Activated naive CD4-positive, alpha-beta T cell treated with anti-CD3 and anti-CD28 coated beads, Interleukin-2, amount 10 ng/mL, durations not matched to agents 7 days and 5 days (primary cell): ENCODE measurements around the gene IPPK.
A peak's percentile ranks its signal among the peaks of the same experiment; 100 is the strongest.

ENCODE experiments used
- CTCF ChIA-PET: fragments of 350-600 bp; sonication (Branson Sonifier 250); formaldehyde crosslinking; loops from one replicate; lab custom pipeline; 2021; ENCODE audit warnings: antibody characterized with exemption; lab: Charles Lee
- DNase-seq: peaks from one replicate; pipeline ENCODE4 v3.0.0-alpha.2; 2020
- H3K27ac Mint-ChIP-seq: one replicate; pipeline ENCODE4 v1.8.0; 2021; ENCODE audit warnings: mild to moderate bottlenecking, moderate library complexity, mixed read lengths
- H3K27me3 Mint-ChIP-seq: one replicate; pipeline ENCODE4 v1.8.0; 2021; ENCODE audit warnings: mild to moderate bottlenecking, mixed read lengths
- H3K36me3 Mint-ChIP-seq: one replicate; pipeline ENCODE4 v1.8.0; 2021; ENCODE audit warnings: mixed read lengths
- H3K4me1 Mint-ChIP-seq: one replicate; pipeline ENCODE4 v1.8.0; 2021; ENCODE audit warnings: mixed read lengths
- H3K4me3 Mint-ChIP-seq: one replicate; pipeline ENCODE4 v1.8.0; 2021; ENCODE audit warnings: mild to moderate bottlenecking, moderate library complexity, mixed read lengths
- H3K9me3 Mint-ChIP-seq: one replicate; pipeline ENCODE4 v1.8.0; 2021; ENCODE audit warnings: mixed read lengths

The IPPK gene

GRCh38 chr9:92642564-92642963 lies 27.4 kb downstream of the IPPK start:
- H3K27ac Mint-ChIP-seq = no peak overlapping the region
- no peaks in the 10 kb centered on the region for H3K9me3 Mint-ChIP-seq
- DNase-seq = no peak
- H3K4me1 Mint-ChIP-seq = no peaks in the 10 kb centered on the region
- CTCF ChIA-PET = no interaction called here
- peaks cover 46% of the 10 kb centered on the region for H3K36me3 Mint-ChIP-seq
- H3K27me3 Mint-ChIP-seq = no peaks in the 10 kb centered on the region
- H3K4me3 Mint-ChIP-seq = no peak overlapping the region

- no peaks in the 10 kb centered on the region for H3K27me3 Mint-ChIP-seq
- CTCF ChIA-PET = no interaction called here
- no peak overlapping the region for H3K4me3 Mint-ChIP-seq
Measured at GRCh38 chr9:92642041-92642451, 27.9 kb downstream of the IPPK start.

DNA sequence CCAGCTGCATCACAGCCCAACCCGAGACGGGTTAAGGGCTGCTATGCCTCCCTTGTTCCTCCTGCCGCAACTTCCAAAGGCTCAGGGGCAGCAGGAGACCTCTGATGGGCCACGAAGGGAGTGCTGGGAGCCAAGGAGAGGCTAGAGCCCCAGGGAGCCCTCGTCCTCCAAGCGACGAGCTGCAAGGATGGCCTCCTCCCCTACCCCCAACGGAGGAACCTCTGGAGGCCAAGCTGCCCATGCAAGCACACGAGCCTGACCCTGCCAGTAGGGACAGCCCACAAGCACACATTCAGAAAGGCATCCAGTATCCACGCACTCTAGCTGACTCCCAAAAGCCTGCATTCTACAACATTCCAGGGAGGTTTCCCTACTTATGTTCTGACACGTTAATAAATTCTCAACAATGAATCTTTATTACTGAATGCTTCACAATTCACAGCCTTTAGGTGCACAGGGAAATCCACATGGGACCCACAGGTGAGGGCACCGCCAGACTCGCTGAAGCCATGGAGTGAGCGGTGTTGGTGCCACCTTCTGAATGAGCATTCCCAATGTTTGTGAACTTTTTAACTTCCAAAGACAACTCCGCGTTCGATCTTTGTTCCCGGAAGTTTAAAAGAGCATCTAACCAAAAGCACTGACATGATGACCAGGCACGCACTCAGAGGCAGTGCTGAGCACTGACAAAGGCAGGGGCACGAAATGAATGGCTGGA lies 28.7 kb downstream of the IPPK start:
- Mint-ChIP-seq H3K9me3 (no peaks in the 10 kb centered on the region), H3K27ac (no peak overlapping the region), H3K4me3 (no peak overlapping the region), H3K4me1 (no peaks in the 10 kb centered on the region), H3K36me3 (peaks cover 43% of the 10 kb centered on the region), H3K27me3 (no peaks in the 10 kb centered on the region)
- no peak for DNase-seq
- CTCF ChIA-PET = no interaction called here

More at GRCh38 chr9:92642041-92642451, 27.9 kb downstream of the IPPK start:
- no peaks in the 10 kb centered on the region for H3K4me1 Mint-ChIP-seq
- H3K36me3 Mint-ChIP-seq = peaks cover 47% of the 10 kb centered on the region
- no peak overlapping the region for H3K27ac Mint-ChIP-seq
- no peak for DNase-seq
- H3K9me3 Mint-ChIP-seq = no peaks in the 10 kb centered on the region

DNA sequence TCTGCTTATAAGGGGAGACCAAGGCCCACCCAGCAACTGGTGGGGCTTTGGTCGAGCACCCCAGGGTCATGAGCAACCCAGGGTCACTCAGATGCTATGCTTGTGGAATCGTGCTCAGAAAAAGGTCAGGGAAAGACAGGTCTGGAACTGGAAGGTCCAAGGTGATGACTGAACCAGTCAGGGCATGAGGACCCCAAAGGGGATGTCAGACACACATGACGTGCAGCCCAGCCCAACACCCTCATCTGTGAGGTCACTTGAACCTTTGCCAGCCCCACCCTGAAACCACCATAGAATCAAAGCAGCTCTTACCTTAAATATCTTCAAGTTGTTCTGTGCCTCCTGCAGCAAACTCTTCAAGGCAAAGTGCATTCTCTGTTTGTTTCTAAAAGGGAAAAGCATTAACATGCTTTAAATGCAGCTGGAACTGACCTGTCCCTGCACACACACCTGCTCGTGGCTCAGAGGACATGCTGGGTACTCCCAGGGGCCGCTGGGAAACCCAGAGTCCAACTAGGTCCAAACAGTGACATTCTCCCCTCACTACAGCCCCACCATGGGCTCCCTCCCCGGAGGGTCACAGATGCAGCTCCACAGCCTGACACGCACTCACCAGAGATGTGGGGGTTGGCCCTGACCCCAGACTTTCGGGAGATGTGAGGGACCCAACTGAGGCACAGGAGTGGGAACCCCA lies 29.4 kb downstream of the IPPK start:
- DNase-seq = no peak
- Mint-ChIP-seq H3K4me1 (no peaks in the 10 kb centered on the region), H3K4me3 (no peak overlapping the region), H3K27ac (no peak overlapping the region), H3K27me3 (no peaks in the 10 kb centered on the region), H3K36me3 (peaks cover 40% of the 10 kb centered on the region), H3K9me3 (no peaks in the 10 kb centered on the region)
- CTCF ChIA-PET = no interaction called here

GRCh38 chr9:92639791-92640271 lies 30.1 kb downstream of the IPPK start:
- H3K27me3 Mint-ChIP-seq = no peaks in the 10 kb centered on the region
- peaks cover 36% of the 10 kb centered on the region for H3K36me3 Mint-ChIP-seq
- H3K27ac Mint-ChIP-seq = no peak overlapping the region
- no peaks in the 10 kb centered on the region for H3K4me1 Mint-ChIP-seq
- no peak for DNase-seq
- H3K9me3 Mint-ChIP-seq = no peaks in the 10 kb centered on the region
- no peak overlapping the region for H3K4me3 Mint-ChIP-seq
- CTCF ChIA-PET = no interaction called here

DNA sequence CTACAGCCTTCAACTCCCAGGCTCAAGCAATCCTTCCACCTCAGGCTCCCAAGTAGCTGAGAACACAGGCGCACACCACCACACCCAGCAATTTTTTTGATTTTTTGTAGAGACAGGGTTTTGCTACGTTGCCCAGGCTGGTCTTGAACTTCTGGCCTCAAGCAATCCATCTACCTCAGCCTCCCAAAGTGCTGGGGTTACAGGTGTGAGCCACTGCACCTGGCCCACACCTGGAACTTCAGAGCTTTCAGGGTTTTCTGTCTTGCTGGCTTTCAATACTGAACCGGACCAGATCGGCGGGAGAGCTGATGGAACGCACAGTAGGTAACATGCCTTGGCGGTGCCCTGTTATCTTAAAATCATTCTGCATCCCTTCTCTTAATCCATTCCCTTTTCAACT lies 30.8 kb downstream of the IPPK start:
- no peak overlapping the region for H3K27ac Mint-ChIP-seq
- no peak for DNase-seq
- CTCF ChIA-PET = no interaction called here
- no peaks in the 10 kb centered on the region for H3K27me3 Mint-ChIP-seq
- H3K36me3 Mint-ChIP-seq = peaks cover 35% of the 10 kb centered on the region
- H3K4me1 Mint-ChIP-seq = no peaks in the 10 kb centered on the region
- no peak overlapping the region for H3K4me3 Mint-ChIP-seq
- no peaks in the 10 kb centered on the region for H3K9me3 Mint-ChIP-seq

DNA sequence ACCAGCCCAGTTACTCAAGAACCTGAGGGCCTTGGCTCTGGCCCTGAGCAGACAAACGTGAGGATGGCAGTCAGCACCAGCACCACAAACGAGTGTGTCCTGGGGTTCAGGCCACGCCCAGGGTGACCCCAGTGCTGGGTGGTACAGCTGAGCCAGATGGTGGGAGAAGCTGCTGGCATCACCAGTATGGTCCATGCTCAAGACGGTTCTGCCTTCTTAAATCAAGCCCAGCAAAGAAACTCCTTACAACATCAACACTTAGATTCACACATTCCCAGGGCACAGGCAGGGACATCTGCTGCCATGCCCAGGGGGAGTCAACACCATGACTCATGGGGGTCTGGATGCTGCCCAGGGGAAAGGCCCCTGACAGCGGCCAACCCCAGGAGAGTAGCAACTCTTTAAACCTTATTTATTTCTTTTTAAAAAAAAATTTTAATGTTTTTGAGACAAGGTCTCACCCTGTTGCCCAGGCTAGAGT lies 31.3 kb downstream of the IPPK start:
- CTCF ChIA-PET = no interaction called here
- peaks cover 32% of the 10 kb centered on the region for H3K36me3 Mint-ChIP-seq
- H3K9me3 Mint-ChIP-seq = no peaks in the 10 kb centered on the region
- H3K27me3 Mint-ChIP-seq = no peaks in the 10 kb centered on the region
- no peaks in the 10 kb centered on the region for H3K4me1 Mint-ChIP-seq
- H3K27ac Mint-ChIP-seq = no peak overlapping the region
- no peak for DNase-seq
- no peak overlapping the region for H3K4me3 Mint-ChIP-seq

DNA sequence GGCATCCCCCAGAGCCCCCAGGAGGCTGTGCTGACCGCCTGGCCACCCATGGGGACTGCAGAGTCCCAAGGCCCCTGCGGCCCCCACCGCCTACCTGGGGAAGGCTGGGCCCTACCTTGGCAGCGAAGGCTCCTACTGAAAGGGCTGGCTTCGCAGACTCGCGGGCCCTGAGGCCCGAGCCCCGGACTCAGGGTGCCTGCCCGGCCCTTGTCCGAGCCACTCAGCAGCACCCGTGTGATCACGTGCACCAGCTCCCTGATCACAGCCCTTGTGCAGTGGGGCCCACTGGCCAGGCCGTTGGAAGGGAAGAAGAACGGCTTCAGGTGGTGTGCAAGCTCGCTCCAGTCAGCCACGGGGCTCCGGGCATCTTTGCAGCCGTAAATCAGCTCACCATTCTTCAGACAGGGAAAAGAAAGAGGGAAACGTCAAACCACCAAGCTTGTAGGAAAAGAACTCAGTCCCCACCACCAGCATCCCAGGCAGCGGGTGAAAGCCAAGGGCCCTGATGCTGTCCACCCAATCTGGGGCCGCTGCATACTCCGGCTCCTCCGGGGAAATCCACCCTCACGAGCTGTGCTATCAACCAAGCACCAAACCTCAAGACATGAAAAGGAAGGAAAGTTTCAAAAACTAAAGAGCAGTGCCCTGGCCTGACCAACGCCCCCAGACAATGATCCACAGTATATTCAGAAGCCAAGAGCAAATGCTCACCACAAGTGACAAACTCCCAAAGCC lies 31.9 kb downstream of the IPPK start:
- H3K36me3 Mint-ChIP-seq = peaks cover 32% of the 10 kb centered on the region

DNA sequence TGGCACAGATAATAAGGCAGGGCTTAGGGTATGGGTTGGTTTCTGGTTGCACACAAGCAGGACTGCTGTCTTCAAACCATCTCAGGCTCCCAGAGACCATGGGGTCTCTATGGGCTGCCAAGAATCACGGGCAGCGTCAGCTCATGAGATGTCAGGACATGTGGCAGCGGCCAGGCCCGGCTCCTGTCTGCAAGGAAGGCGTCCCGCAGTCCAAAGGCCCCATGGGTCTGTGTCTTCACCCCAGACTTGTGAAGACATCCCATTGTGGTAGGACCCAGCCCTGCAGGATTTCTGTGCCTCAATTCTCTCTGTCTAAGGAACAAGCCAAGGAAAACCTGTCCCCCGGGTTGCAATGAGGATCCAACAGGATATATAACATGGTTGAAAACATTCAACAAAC lies 32.6 kb downstream of the IPPK start:
- no peaks in the 10 kb centered on the region for H3K9me3 Mint-ChIP-seq
- no peak overlapping the region for H3K4me3 Mint-ChIP-seq
- no peak overlapping the region for H3K27ac Mint-ChIP-seq
- no peaks in the 10 kb centered on the region for H3K4me1 Mint-ChIP-seq
- CTCF ChIA-PET = interaction anchor here (7.7 kb wide), 1 partner anchor 498 kb away, joined by 69 read pairs; no protein-coding TSS in a partner anchor
- H3K36me3 Mint-ChIP-seq = peaks cover 34% of the 10 kb centered on the region
- DNase-seq = no peak
- H3K27me3 Mint-ChIP-seq = no peaks in the 10 kb centered on the region

More for the DNA sequence above, 31.9 kb downstream of the IPPK start:
- CTCF ChIA-PET = no interaction called here
- Mint-ChIP-seq H3K4me1 (no peaks in the 10 kb centered on the region), H3K4me3 (no peak overlapping the region), H3K9me3 (no peaks in the 10 kb centered on the region), H3K27me3 (no peaks in the 10 kb centered on the region), H3K27ac (no peak overlapping the region)
- DNase-seq = no peak

- H3K36me3 Mint-ChIP-seq = peaks cover 37% of the 10 kb centered on the region
- CTCF ChIA-PET = interaction anchor here (1.1 to 7.7 kb wide), 2 partner anchors 170 to 498 kb away, joined by 3 to 69 read pairs; no protein-coding TSS in a partner anchor
- H3K27ac Mint-ChIP-seq = no peak overlapping the region
Measured at GRCh38 chr9:92636627-92637026, 33.3 kb downstream of the IPPK start.

GRCh38 chr9:92635760-92636159 lies 34.2 kb downstream of the IPPK start:
- DNase-seq = no peak
- CTCF ChIA-PET = interaction anchor here (1.1 to 7.7 kb wide), 2 partner anchors 169 to 497 kb away, joined by 3 to 69 read pairs; no protein-coding TSS in a partner anchor
- Mint-ChIP-seq H3K36me3 (peaks cover 36% of the 10 kb centered on the region), H3K27me3 (no peaks in the 10 kb centered on the region), H3K4me3 (no peak overlapping the region), H3K27ac (no peak overlapping the region), H3K9me3 (no peaks in the 10 kb centered on the region), H3K4me1 (no peaks in the 10 kb centered on the region)

More at GRCh38 chr9:92636627-92637026, 33.3 kb downstream of the IPPK start:
- no peaks in the 10 kb centered on the region for H3K27me3 Mint-ChIP-seq
- DNase-seq = no peak
- H3K4me1 Mint-ChIP-seq = no peaks in the 10 kb centered on the region
- H3K9me3 Mint-ChIP-seq = no peaks in the 10 kb centered on the region
- H3K4me3 Mint-ChIP-seq = no peak overlapping the region

GRCh38 chr9:92634712-92635605 lies 35.0 kb downstream of the IPPK start:
- Mint-ChIP-seq H3K27me3 (no peaks in the 10 kb centered on the region), H3K9me3 (no peaks in the 10 kb centered on the region), H3K4me3 (no peak overlapping the region), H3K27ac (no peak overlapping the region), H3K4me1 (no peaks in the 10 kb centered on the region), H3K36me3 (peaks cover 36% of the 10 kb centered on the region)
- CTCF ChIA-PET = interaction anchor here (0.6 to 7.7 kb wide), 5 partner anchors 307 to 504 kb away, joined by 3 to 69 read pairs (median 6); no protein-coding TSS in a partner anchor
- peak; percentile 80 for DNase-seq

DNA sequence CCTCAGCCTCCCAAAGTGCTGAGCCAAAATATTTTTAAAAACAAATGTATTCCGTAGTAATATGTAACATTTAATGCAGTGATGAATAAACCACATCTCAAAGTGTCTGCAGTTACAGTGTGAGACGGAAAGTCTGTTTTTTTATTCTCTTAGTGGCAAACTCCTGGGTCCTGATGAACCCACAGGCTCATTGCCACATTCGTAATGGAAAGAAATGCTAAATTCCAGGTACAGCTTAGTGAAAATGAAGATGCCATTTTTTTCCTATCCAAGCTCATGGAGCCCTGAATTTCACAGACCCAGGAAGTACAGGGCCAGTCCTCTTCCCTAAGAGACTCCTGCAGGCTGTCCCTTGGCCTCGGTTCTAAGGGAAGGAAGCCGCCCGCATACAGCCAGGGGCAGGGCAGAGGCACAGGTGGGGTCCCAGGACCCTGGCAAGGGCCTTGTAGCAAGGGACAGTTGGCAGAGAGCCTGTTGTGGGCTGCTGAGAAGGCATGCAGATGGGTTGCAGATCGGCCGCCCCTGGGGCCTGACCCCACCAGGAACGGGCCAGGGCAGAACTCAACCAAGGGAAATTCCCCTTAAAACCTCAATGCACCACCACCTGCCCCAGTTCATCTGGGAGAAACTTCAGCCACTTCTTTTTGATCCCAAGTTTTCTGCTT lies 36.2 kb downstream of the IPPK start:
- H3K4me3 Mint-ChIP-seq = no peak overlapping the region
- H3K27ac Mint-ChIP-seq = no peak overlapping the region
- H3K9me3 Mint-ChIP-seq = no peaks in the 10 kb centered on the region
- H3K36me3 Mint-ChIP-seq = peaks cover 41% of the 10 kb centered on the region
- no peak for DNase-seq
- H3K27me3 Mint-ChIP-seq = no peaks in the 10 kb centered on the region
- no peaks in the 10 kb centered on the region for H3K4me1 Mint-ChIP-seq
- CTCF ChIA-PET = interaction anchor here (0.7 to 7.7 kb wide), 6 partner anchors 27 to 498 kb away, joined by 3 to 69 read pairs (median 6); no protein-coding TSS in a partner anchor
